ENCODE measurements around the gene ACER3.

DNA sequence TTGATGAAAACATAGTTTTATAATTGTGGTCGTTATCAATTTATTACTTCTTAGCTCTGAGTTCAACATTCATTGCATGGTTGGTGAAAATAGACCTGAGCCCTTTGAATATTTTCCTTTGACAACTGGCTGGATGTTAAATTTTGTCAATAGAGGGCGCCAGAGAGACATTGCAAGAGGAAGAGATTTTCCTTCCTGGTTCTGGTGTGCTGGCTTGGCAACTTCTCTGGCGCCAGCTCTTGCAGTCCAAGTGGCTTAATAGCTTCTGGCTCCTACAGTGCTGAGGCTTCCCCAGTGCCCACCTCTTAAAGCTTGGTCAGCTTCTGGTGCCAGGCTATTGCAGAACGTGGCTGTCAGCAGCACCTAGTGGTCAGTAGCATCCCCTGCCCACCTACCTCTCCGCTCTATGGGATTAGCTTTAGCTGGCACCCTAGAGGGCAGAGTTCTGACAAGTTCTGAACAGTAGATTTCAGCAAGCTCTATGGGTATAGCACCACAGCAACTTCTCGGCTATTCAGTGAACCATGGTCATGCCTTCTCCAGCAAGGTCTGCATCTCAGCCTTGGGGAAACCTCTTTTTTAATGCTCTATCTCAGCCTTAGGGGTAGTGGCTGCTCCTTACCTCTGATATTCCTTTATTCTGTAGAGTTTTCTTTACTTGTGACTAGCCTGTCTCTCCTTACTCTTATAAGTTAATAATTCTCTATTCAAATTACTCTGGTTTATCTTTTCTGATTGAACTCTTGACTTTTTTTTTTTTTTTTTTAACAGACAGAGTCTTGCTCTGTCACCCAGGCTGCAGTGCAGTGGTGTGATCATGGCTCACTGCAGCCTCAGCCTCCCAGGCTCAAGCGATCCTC is 59.4 kb downstream of the ACER3 start:
- TF ChIP-seq CTCF (IDR thresholded peaks at IDR 0.05): peak; percentile 93
- no peak for TF ChIP-seq EZH2 (IDR thresholded peaks at IDR 0.05; ENCODE audit: borderline replicate concordance, insufficient read depth, low read depth, low read length, poor library complexity, severe bottlenecking)
